Measurements from ENCODE around the gene NAGS.

- TF ChIP-seq POLR2AphosphoS5 (IDR thresholded peaks at IDR 0.05; ENCODE audit: low read depth, low read length) = no peak
- TF ChIP-seq EZH2phosphoT487 (IDR thresholded peaks at IDR 0.05; ENCODE audit: borderline replicate concordance) = no peak
- TF ChIP-seq CTCF (IDR thresholded peaks at IDR 0.05 in 2 of 3, conservative IDR thresholded peaks at IDR 0.05 in 1 of 3; ENCODE audit: borderline replicate concordance in 1 of 3, insufficient read depth in 1 of 3, low read depth in 2 of 3, low read length in 2 of 3) = no peak
- TF ChIP-seq ZBTB33 (IDR thresholded peaks at IDR 0.05; ENCODE audit: extremely low read depth, insufficient replicate concordance, low read length) = no peak
- no peak for TF ChIP-seq EZH2 (IDR thresholded peaks at IDR 0.05)
- no peak for TF ChIP-seq REST (IDR thresholded peaks at IDR 0.05; ENCODE audit: low read depth)
- no peak for TF ChIP-seq TCF7L2 (IDR thresholded peaks at IDR 0.05; ENCODE audit: borderline replicate concordance, extremely low read depth, insufficient read depth, insufficient read length)
- TF ChIP-seq JUND (IDR thresholded peaks at IDR 0.05) = no peak
These were observed 38.1 kb upstream of the NAGS start for GRCh38 chr17:43966276-43966675.

Data from HCT116 (cell line).